HCT116 (cell line): ENCODE data around the gene GALNT14. TPM values are rescaled to one million over a fixed set of nuclear protein-coding genes. Genes with fewer than 3 reads are reported as not detected.

Source experiments
- ATAC-seq: fragments of 200-7000 bp; cut with Tn5 transposase; 2 replicates; pipeline ENCODE4 v1.9.1; 2020; ENCODE audit warnings: mild to moderate bottlenecking, moderate library complexity
- Bru-seq: library from RNA; stranded (reverse); fragments of 400-500 nt; gene quantifications from one replicate; lab custom pipeline; 2021; lab: Mats Ljungman, UMichigan
- BruChase-seq, 2 experiments: library from RNA; stranded (reverse); fragments of 400-500 nt; gene quantifications; one replicate each; lab custom pipeline; 2021; lab: Mats Ljungman, UMichigan
- BruUV-seq: library from RNA; stranded (reverse); fragments of 400-500 nt; replicated peaks from 2 replicates; lab custom pipeline; 2021; lab: Mats Ljungman, UMichigan
- CTCF ChIA-PET: fragments of 300-600 bp; sonication (Branson Sonifier 250); formaldehyde crosslinking; loops from one replicate; lab custom pipeline; 2021; ENCODE audit warnings: antibody characterized with exemption; lab: Charles Lee
- POLR2A ChIA-PET: fragments of 300-600, 350-600 bp; sonication (Branson Sonifier 250); formaldehyde crosslinking; loops from one replicate; lab custom pipeline; 2021; ENCODE audit warnings: antibody characterized with exemption; lab: Charles Lee
- RAD21 ChIA-PET, 2 experiments: fragments of 300-600 bp; sonication (Branson Sonifier 250); formaldehyde crosslinking; loops; one replicate each; lab custom pipeline; 2023; ENCODE audit warnings: low total read pairs in 2 of 2; ENCODE audit not compliant: uncharacterized antibody in 2 of 2, unreplicated experiment in 2 of 2, low non-redundant PET in 1 of 2; lab: Charles Lee
- DNase-seq: peaks from one replicate; pipeline ENCODE4 v3.0.0-alpha.2; 2010; ENCODE audit warnings: low read depth, low spot score
- H2AFZ ChIP-seq: fragments of 200-600 bp; shearing (Covaris generic), sonication (generic); 2 replicates; pipeline ENCODE4 v1.6.1; 2017; ENCODE audit warnings: low read depth, mixed run types, mixed read lengths, antibody characterized with exemption, low read length; ENCODE audit not compliant: poor library complexity, severe bottlenecking
- H3K27ac ChIP-seq: 2 replicates; pipeline ENCODE4 v1.5.1; 2012; ENCODE audit warnings: low read depth, low read length
- H3K27me3 ChIP-seq: fragments of 200-600 bp; sonication (generic); 2 replicates; pipeline ENCODE4 v1.6.1; 2016; ENCODE audit warnings: mixed run types, low read length, mixed read lengths; ENCODE audit not compliant: insufficient read depth
- H3K36me3 ChIP-seq, 2 experiments: fragments of 200-500 bp in 1 of 2; fragments of 200-600 bp in 1 of 2; sonication (Bioruptor generic) in 1 of 2; sonication (generic) in 1 of 2; 2 replicates each; pipeline versions ENCODE4 v1.5.1 to v1.6.1; 2014 to 2016; ENCODE audit warnings: low read length in 2 of 2, inconsistent platforms in 1 of 2, mixed read lengths in 1 of 2, mixed run types in 1 of 2; ENCODE audit not compliant: insufficient read depth in 2 of 2, control insufficient read depth in 1 of 2
- H3K4me1 ChIP-seq, 2 experiments: fragments of 200-600 bp in 1 of 2; sonication (generic) in 1 of 2; 2 replicates each; pipeline versions ENCODE4 v1.5.1 to v1.6.1; 2012 to 2017; ENCODE audit warnings: low read length in 2 of 2, inconsistent platforms in 1 of 2, mild to moderate bottlenecking in 1 of 2, mixed read lengths in 1 of 2, mixed run types in 1 of 2, moderate library complexity in 1 of 2; ENCODE audit not compliant: insufficient read depth in 2 of 2, control insufficient read depth in 1 of 2
- H3K4me2 ChIP-seq: fragments of 200-600 bp; sonication (generic); 2 replicates; pipeline ENCODE4 v1.6.1; 2017; ENCODE audit warnings: mixed run types, low read length, mixed read lengths
- H3K4me3 ChIP-seq, 2 experiments: fragments of 200-600 bp in 1 of 2; sonication (generic) in 1 of 2; replicated peaks in 1 of 2; 2 replicates each; pipeline ENCODE4 v1.5.1; 2011 to 2016; ENCODE audit warnings: low read length in 2 of 2, control low read depth in 1 of 2, low read depth in 1 of 2, mild to moderate bottlenecking in 1 of 2, mixed read lengths in 1 of 2, mixed run types in 1 of 2
- H3K79me2 ChIP-seq: fragments of 200-600 bp; sonication (generic); 2 replicates; pipeline ENCODE4 v1.6.1; 2017; ENCODE audit warnings: mild to moderate bottlenecking, mixed run types, low read length, moderate library complexity, mixed read lengths; ENCODE audit not compliant: insufficient read depth
- H3K9ac ChIP-seq: fragments of 200-600 bp; sonication (generic); 2 replicates; pipeline ENCODE4 v1.6.1; 2016; ENCODE audit warnings: low read length, mixed read lengths
- H3K9me2 ChIP-seq: fragments of 200-600 bp; sonication (generic), shearing (Covaris generic); 2 replicates; pipeline ENCODE4 v1.6.1; 2017; ENCODE audit warnings: mixed run types, mild to moderate bottlenecking, moderate library complexity; ENCODE audit not compliant: insufficient read depth
- H3K9me3 ChIP-seq, 2 experiments: fragments of 200-500 bp in 1 of 2; fragments of 200-600 bp in 1 of 2; sonication (Bioruptor generic) in 1 of 2; sonication (generic) in 1 of 2; 2 replicates each; pipeline ENCODE4 v1.6.1; 2014 to 2017; ENCODE audit warnings: low read length in 2 of 2, mixed read lengths in 2 of 2, inconsistent platforms in 1 of 2, low read depth in 1 of 2, mild to moderate bottlenecking in 1 of 2, mixed run types in 1 of 2, moderate library complexity in 1 of 2; ENCODE audit not compliant: control insufficient read depth in 1 of 2, insufficient read depth in 1 of 2
- H4K20me1 ChIP-seq: fragments of 200-600 bp; sonication (generic), shearing (Covaris generic); 2 replicates; pipeline ENCODE4 v1.6.1; 2017; ENCODE audit warnings: mixed run types, mild to moderate bottlenecking, moderate library complexity; ENCODE audit not compliant: insufficient read depth
- CBX3 ChIP-seq: IDR thresholded peaks from 2 replicates; pipeline ENCODE4 v1.6.1; 2012; ENCODE audit warnings: low read depth
- CTCF ChIP-seq, 3 experiments: fragments of 200-600 bp in 1 of 3; sonication (generic) in 1 of 3; IDR thresholded peaks in 2 of 3; conservative IDR thresholded peaks in 1 of 3; 2 replicates each; pipeline ENCODE4 v1.5.1; 2012 to 2017; ENCODE audit warnings: low read depth in 2 of 3, low read length in 2 of 3, antibody characterized with exemption in 1 of 3, borderline replicate concordance in 1 of 3, control low read depth in 1 of 3, mild to moderate bottlenecking in 1 of 3, mixed read lengths in 1 of 3, mixed run types in 1 of 3, moderate library complexity in 1 of 3; ENCODE audit not compliant: insufficient read depth in 1 of 3
- EGR1 ChIP-seq: IDR thresholded peaks from 2 replicates; pipeline ENCODE4 v1.6.1; 2012; ENCODE audit warnings: low read depth
- ELF1 ChIP-seq: IDR thresholded peaks from 2 replicates; pipeline ENCODE4 v1.6.1; 2012; ENCODE audit warnings: low read depth, borderline replicate concordance
- MAX ChIP-seq: IDR thresholded peaks from 2 replicates; pipeline ENCODE4 v1.6.1; 2012
- POLR2AphosphoS5 ChIP-seq: IDR thresholded peaks from 2 replicates; pipeline ENCODE4 v1.6.1; 2011; ENCODE audit warnings: mild to moderate bottlenecking, low read depth, low read length, moderate library complexity
- RAD21 ChIP-seq: IDR thresholded peaks from 2 replicates; pipeline ENCODE4 v1.6.1; 2012; ENCODE audit warnings: low read depth, mild to moderate bottlenecking
- SP1 ChIP-seq: IDR thresholded peaks from 2 replicates; pipeline ENCODE4 v1.6.1; 2012; ENCODE audit warnings: low read depth
- TCF7L2 ChIP-seq: IDR thresholded peaks from 2 replicates; pipeline ENCODE4 v1.7.0; 2011; ENCODE audit warnings: borderline replicate concordance, inconsistent platforms; ENCODE audit not compliant: insufficient read depth, insufficient read length; ENCODE audit errors: extremely low read depth
- YY1 ChIP-seq: IDR thresholded peaks from 2 replicates; pipeline ENCODE4 v1.6.1; 2011; ENCODE audit warnings: low read length, low read depth, moderate library complexity, mild to moderate bottlenecking; ENCODE audit not compliant: insufficient replicate concordance; ENCODE audit errors: extremely low read depth
- ZFX ChIP-seq: fragments of 450-650 bp; IDR thresholded peaks from 2 replicates; pipeline ENCODE4 v1.6.1; 2017
- intact Hi-C: fragments of 100-400 bp; cut with micrococcal nuclease; formaldehyde crosslinking; loops from 2 replicates; pipeline ENCODE4 v1.10.0; 2022
- long read RNA-seq: library from polyadenylated mRNA; unstranded; transcript quantifications from one replicate; pipeline ENCODE4 v2.0.0, GENCODE V29; 2021; ENCODE audit not compliant: unreplicated experiment
- polyA plus RNA-seq: library from polyadenylated mRNA; unstranded; fragments of >200 nt; gene quantifications from 2 replicates; pipeline ENCODE4 v1.2.1, GENCODE V29; 2012; ENCODE audit warnings: missing spikeins
- total RNA-seq: library from RNA; stranded (reverse); gene quantifications from one replicate; pipeline ENCODE4 v1.2.1, GENCODE V29; 2021; ENCODE audit not compliant: unreplicated experiment

GALNT14 gene
- total RNA-seq, result 11.2 TPM
- 23.8 and 27.9 TPM in 2 replicates for polyA plus RNA-seq
- Bru-seq, nascent RNA, result percentile 51 among the genes with signal in this experiment
- BruChase-seq, experiment 1, labeled RNA remaining after a 6-hour chase, result percentile 40 among the genes with signal in this experiment
- percentile 43 among the genes with signal in this experiment for BruChase-seq, experiment 2, labeled RNA remaining after a 2-hour chase
- long read RNA-seq, transcript GALNT14-202 (15 exons, 2,733 nt), result major isoform, 14 of 21 reads
- long read RNA-seq, partial matches to known transcripts, result 1 of 21 reads
- long read RNA-seq, other reads (novel, unspliced or antisense), result 6 of 21 reads

GRCh38 chr2:31138037-31138962, at the start of gene GALNT14:
Gene GALNT14, minus strand, starts transcription at chr2:31138440. Its CDS starts 354 bp downstream, at chr2:31138086.
- TF ChIP-seq MAX (peak; percentile 98), TCF7L2 (no peak), EGR1 (peak; percentile 24; the same call in 1 of the 2 replicates), RAD21 (peak; percentile 49), CTCF (IDR thresholded peaks at IDR 0.05 in 2 of 3, conservative IDR thresholded peaks at IDR 0.05 in 1 of 3; ENCODE audit: borderline replicate concordance in 1 of 3, insufficient read depth in 1 of 3, low read depth in 2 of 3, low read length in 2 of 3) (peak; percentile 37 to 57 (median 54)), ELF1 (no peak), YY1 (no peak), CBX3 (peak; percentile 90), ZFX (no peak), POLR2AphosphoS5 (no peak), SP1 (no peak)
- ATAC-seq, result peak; percentile 76
- BruUV-seq, result no TSS peak

More at GRCh38 chr2:31138037-31138962, at the start of gene GALNT14:
- Histone ChIP-seq H3K9me2 (no peaks in the 10 kb centered on the region), H3K9me3 (no peaks in the 10 kb centered on the region), H3K4me2 (peak within 1 kb of the TSS; percentile 81), H3K27ac (peak within 1 kb of the TSS; percentile 54), H4K20me1 (no peaks in the 10 kb centered on the region; the same call in none of the 2 replicates), H3K9ac (peak within 1 kb of the TSS; percentile 64), H3K36me3 (no peaks in the 10 kb centered on the region), H2AFZ (no peak within 1 kb of the TSS), H3K4me1 (peaks cover 0 to 17% of the 10 kb centered on the region in 2 experiments; a peak in 2 of 4 replicates), H3K79me2 (peaks cover 31% of the 10 kb centered on the region; the same call in 1 of the 2 replicates), H3K4me3 (peak within 1 kb of the TSS; percentile 49 to 62), H3K27me3 (peaks cover 17% of the 10 kb centered on the region)
- ChIA-PET POLR2A (no interaction called here), CTCF (interaction anchor here (0.8 to 1.4 kb wide), 4 partner anchors 9 to 427 kb away, joined by 3 to 4 read pairs (median 4); no protein-coding TSS in a partner anchor), RAD21 (no interaction called here)
- intact Hi-C loops, result no loop called here
- no peak for DNase-seq
